HG03196 (cell line): ENCODE measurements around the gene LRRC39.

Experiments
- ATAC-seq: cut with Tn5 transposase; IDR thresholded peaks from one replicate; pipeline ENCODE4 v1.9.1; 2021; ENCODE audit not compliant: unreplicated experiment

The LRRC39 gene

DNA sequence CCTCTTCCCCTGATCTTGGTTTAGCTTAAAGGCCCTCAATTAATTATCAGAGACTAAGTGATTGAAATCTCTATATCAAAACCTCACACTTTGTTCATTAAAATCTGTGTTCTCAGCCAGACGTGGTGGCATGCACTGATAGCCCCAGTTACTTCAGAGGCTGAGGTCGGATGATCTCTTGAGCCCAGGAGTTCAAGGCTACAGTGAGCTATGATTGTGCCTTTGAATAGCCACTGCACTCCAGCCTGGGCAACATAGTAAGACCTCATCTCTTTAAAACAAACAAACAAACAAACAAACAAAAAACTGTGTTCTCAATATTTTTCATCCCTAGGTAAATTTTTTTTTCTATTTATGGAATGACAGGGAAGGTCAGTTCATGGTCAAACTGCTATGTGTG, 26.4 kb downstream of the LRRC39 start:
- no peak for ATAC-seq

DNA sequence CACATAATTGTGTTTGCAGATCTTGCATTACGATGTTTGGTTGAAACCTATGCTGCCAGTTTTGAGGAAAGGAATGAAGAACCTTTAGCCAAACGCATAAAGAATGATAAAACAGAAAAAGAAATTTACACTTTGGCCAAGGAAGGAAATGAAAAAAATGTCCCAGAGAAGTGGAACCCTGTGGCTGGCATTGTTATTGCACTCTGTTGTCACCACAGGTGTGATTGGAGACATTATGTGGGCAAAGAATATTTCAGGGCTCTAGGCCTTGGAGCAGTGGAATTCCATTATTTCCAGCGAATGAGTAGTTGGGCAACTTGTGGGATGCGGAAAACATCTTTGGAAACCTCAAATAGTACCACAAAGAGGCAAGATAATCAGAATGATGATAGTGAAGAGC, 30.2 kb downstream of the LRRC39 start:
- ATAC-seq: no peak

DNA sequence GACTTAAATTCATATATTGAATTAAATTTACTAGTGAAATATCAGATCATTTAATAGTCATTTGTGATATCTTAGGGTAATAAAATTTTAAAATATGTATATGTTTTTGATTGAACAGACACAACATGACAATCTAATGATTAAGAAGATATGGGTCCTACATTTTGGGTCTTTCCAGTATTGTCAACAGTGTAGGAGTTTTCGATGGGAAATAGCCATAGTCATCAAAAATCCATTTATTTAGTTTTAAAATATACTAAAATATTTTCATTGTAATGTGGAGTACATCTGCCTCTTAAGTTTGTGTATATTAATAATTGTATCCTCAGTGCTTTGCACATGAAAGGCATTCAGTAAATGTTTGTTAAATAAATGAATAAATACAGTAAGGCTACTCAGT, 31.1 kb downstream of the LRRC39 start:
- ATAC-seq: no peak

DNA sequence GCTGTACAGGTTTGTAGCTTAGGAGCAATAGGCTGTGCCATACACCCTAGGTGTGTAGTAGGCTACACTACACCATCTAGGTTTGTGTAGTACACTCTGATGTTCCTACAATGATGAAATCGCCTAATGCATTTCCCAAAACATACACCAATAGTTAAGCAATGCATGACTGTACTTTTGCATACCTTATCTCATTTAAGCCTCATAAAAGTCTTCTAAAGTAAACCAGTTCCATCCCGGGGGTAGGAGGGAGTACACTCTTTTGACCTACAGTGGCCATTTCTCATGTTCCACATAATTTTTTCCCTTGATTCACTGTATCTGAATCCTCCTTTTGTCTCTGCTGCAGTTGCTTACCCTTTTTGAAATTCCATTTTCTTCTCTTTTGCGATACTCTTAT, 32.9 kb downstream of the LRRC39 start:
- no peak for ATAC-seq

DNA sequence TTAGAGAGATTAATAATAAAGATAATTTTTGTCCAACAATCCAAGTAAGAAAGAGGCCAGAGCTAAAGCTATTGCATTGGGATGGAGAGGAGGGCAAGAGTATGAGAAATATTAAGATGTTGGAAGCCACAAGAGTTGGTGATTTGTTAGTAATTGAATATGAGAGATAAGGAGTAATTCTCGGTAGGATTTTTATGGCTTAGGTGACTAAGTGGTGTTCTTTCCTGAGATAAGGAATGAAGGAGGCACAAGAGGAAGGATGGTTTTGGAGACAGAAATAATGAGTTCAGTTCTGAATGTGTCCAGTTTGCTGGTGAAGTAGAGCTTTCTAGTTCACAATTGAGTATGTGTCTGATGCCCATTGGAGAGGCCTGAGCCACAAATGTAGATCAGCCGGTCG, 35.7 kb downstream of the LRRC39 start:
- ATAC-seq: no peak

DNA sequence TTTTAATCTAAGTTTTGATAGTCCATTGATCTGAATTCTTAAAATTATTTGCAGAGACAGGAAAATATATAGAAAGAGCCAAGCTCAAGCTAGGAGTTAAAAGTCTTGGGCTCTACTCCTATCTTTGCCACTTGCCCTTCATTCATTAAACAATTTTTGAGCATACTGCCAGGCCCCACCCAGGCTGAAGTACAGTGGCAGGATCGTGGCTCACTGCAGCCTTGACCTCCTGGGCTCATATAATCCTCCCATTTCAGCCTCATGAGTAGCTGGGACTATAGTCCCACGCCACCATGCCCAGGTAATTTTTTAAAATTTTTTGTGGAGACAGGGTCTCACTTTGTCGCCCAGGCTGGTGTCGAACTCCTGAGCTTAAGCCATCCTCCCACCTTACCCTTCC, 36.9 kb downstream of the LRRC39 start:
- no peak for ATAC-seq

DNA sequence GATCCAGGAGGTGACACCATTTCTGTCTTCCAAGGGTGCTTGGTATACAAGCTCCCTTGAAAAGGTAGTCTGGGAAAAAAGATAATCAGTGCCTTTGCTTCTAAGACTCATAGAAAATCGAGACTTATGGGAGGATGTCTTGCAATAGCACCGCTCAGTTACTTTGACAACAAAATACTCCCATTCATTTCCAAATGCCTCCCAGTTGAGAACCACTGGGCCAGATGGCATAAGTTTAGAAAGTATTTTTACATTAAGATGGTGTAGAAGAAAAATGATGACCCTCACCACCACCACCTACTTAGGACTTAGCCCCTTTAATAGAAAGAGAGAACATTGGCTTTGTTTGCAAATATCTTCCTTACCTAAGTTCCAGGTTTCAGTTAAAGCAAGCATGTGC, 40.5 kb downstream of the LRRC39 start:
- ATAC-seq: no peak

DNA sequence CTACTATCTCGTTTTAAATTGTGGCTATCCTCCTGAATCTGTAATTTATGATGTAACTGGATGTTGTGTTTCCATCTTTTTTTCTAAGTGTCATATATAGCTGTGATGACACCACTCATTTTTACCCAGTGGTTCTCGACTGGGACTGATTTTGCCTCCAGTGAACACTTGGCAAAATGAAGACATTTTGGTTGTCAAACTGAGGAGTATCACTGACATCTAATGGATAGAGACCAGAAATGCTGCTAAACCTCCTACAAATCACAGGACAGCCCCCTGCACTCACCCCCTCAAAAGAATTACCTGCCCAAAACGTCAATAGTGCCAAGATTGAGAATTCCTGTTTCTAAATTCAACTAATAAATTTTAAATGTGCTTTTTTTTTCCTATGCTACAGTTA, 43.2 kb downstream of the LRRC39 start:
- ATAC-seq: no peak

DNA sequence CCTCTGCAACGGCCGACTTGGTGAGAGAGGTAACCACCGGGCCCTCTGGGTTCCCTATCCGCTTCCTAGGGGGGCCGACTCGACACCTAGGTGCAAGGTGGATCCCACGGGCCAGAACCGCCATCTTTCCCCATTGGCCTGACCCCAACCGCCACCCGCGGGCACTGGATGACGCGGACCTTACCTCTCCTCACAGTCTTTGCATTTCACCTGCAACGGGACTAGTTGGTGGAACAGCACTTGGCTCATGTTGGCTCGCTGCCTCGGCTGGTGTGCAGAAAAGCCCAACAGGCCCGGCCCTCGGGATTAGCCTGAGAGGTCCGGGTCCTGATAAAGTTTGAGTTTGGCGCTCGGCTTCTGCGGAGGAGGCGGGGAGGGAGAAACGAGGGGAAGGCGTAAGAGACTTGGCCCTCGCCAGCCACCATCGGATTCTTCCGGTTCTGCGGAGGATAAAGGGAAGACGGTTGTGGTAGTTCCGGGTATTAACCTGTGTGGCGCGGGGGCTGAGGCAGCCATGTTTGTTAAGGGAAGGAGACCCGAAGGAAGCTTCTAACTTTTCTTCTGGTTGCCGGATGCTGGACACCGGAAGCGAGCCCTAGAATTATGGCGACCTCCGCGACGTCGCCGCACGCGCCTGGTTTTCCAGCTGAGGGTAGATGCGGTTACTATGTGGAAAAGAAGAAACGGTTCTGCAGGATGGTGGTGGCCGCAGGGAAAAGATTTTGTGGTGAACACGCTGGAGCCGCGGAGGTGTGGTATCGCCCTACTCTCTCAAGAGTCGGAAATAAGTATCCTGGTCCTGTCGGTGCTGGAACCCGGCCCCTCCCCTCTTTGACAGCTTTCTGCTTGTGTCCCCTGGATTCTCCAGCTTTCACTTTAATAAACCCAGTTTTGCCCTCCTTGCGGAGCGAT, 45.2 kb downstream of the LRRC39 start, which contains the start of the genes SASS6 and TRMT13:
Gene SASS6, minus strand, starts transcription at position 365 of the 912 bp plus-strand sequence. Its CDS starts 116 bp downstream, at position 249.
Gene TRMT13, plus strand, starts transcription at position 598 of the 912 bp plus-strand sequence. Its CDS starts 6 bp downstream, at position 604.
- ATAC-seq: peak; percentile 91

DNA sequence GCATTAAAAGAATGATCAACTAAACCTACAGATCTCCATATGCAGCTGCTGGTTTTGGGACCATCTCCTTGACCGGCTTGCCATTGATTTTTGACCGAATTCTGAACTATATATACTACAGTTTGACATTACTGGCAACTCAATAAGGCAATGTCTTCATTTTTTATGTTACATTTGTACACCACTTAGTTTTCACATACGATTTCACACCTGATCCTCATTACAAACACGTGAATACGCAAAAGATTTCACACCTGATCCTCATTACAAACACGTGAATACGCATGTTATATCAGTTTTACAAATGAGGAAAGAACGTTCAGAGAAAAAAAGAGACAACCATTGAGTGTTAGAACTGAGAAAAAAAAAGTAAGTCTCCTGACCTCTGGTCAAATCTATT, 46.4 kb downstream of the LRRC39 start:
- ATAC-seq: no peak

DNA sequence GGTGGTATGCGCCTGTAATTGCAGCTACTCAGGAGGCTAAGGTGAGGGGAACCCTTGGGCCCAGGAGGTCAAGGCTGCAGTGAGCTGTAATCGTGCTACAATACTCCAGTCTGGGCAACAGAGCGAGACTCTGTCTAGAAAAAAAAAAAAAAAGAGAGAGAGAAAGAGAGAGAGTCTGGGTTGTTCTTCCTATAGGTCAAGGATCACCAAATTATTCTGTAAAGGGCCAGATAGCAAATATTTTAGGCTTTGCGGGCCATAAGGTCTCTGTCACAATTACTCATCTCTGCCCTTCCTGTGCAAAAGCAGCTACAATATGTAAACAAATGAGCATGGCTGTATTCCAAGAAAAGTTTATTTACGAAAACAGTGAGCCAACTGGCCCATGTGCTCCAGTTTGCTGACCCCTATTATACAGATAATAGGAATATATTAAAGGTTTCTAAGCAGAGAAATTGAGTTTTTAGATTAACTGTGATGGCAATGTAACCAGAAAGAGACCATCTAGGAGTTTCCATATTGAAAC, 47.4 kb downstream of the LRRC39 start:
- no peak for ATAC-seq

DNA sequence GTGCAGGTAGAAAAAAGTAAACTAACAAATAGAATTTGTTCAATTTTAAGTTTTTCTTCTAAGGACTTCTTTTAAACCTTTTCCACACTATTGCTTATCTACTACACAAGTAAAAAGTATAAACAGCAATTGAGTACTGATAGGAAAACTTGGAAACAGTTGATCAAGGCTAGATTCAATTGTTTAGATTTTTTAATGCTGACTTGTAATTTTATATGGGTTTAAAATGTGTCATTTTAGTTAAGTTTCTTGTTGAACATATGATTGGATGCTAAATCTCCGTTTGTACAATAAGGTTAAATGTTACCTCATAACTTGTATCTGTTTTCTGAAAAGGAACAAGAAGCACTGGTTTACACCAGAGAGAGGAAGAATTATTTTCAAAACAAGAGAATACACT, 50.8 kb downstream of the LRRC39 start:
- no peak for ATAC-seq

DNA sequence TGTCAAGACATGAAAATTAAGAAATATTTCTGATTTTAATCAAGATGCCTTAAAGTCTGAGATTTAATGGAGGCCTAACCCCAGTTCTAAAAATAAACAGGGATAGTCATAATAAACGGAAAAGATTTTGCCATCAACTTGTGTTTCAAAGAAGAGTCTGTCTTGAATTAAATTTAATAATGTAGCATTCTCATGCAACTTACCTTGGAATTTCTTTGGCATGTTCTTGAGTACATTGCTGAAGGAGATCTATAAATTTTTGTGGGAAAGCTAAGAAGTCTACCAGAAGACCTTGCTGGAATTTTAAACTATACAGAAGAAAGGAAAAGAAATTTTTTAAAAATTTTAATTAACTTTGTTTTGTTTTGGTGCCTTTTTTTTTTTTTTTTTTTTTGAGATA, 55.9 kb downstream of the LRRC39 start:
- ATAC-seq: no peak

DNA sequence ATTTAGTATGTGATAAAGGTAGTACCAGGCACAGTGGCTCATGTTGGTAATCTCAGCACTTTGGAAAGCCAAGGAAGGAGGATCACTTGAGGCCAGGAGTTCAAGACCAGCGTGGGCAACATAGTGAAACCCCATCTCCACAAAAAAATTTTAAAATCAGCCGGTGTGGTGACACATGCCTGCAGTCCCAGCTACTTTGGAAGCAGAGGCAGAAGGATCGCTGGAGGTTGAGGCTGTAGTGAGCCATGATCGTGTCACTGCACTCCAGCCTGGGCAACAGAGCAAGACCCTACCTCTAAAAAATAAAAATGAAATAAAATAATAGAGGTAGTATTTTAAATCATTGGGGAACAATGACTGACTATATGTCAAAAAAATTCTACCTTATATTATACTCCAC, 62.5 kb downstream of the LRRC39 start:
- ATAC-seq: no peak

DNA sequence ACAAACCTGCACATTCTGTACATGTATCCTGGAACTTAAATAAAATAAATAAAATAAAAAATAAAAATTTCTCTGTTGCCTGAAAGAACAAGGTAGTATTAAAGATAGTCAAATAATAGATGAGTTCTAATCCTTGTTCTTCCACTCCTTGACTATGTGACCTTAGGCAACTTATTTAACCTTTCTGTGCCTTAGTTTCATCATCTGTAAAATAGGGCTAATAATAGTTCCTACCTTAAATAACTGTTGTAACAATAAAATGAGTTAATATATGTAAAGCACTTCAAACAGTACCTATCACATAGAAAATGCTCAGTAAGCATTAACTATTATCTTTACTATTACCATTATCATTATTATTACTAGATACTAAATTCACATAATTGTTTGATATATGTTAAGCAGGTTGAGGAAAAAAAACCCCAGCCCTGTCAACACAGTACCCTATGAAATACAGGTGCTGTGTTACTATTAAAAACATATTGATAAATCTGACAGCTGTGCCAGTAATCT, 68.4 kb downstream of the LRRC39 start:
- no peak for ATAC-seq

DNA sequence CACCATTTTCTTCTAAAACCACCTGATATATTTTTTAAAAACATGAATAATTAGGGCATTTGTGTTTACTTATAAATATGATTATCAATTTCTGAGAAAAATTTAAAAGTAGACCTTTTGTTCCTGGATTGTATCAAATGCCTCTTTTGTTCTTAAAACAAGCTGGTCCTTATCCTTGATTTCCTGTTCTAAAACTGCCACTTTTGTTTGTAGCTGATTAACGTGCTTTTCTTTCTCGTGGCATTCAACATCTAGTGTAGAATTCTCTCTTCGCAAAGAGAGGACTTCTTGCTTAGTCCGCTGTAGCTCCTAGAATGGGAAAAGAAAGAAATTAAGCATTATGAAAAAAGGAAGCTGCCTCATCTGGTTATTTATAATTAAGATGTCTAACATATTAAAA, 70.4 kb downstream of the LRRC39 start:
- no peak for ATAC-seq

DNA sequence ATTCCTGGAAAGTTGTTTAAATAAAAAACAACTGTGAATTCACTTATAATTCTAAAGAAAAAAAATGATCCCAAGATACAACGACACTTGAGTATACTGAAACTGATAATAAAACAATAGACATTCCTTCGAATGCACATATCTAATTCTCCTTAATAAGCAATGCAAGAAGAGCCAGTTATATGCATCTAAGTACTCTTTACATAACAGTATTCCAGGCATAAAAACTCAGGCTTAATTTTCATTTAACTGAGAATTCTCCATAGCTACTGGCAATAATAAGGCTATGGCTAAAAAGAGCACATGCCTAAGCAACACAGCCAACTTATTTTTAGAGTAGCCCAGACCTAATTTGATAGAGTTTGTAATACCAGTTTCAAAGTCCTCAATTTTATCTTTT, 76.5 kb downstream of the LRRC39 start:
- no peak for ATAC-seq

DNA sequence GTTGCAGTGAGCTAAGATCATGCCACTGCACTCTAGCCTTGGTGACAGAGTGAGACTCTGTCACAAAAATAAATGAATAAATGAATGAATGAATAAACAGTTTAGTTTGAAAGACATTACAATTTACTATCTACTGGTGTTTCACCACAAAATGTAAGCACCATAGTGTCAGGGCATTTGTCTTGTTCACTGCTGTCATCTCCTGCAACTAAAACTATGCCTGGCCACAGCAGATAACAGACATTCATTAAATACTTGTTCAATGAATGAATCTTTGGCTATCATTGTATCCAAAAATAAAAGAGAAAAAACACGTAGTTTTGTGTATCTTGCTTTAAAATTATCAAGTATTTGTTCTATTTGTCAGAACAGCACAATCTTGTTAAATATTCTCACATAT, 77.9 kb downstream of the LRRC39 start:
- ATAC-seq: no peak
